MCF 10A (cell line): ENCODE results near the gene EXOC6B. TPM values are rescaled to one million over a fixed set of nuclear protein-coding genes. Genes with fewer than 3 reads are reported as not detected.

Experiments
- BruUV-seq: library from RNA; stranded (reverse); fragments of 400-500 nt; replicated peaks from 2 replicates; lab custom pipeline; 2021; lab: Mats Ljungman, UMichigan
- CTCF ChIA-PET: fragments of 300-600 bp; sonication (Branson Sonifier 250); formaldehyde crosslinking; extraction: SDS; loops from one replicate; lab custom pipeline; 2021; ENCODE audit warnings: antibody characterized with exemption, inconsistent platforms; lab: Yijun Ruan, JAX
- POLR2A ChIA-PET: fragments of 300-600, 350-650 bp; sonication (Branson Sonifier 250); formaldehyde crosslinking; extraction: SDS; loops from one replicate; lab custom pipeline; 2020; ENCODE audit warnings: antibody characterized with exemption, inconsistent platforms; lab: Yijun Ruan, JAX
- DNase-seq: peaks from one replicate; pipeline ENCODE4 v3.0.0-alpha.2; 2018; ENCODE audit not compliant: unreplicated experiment
- H3K27ac Mint-ChIP-seq: one replicate; pipeline ENCODE4 v1.8.0; 2022; ENCODE audit warnings: mild to moderate bottlenecking, low read depth, mixed read lengths; ENCODE audit not compliant: unreplicated experiment
- H3K27me3 Mint-ChIP-seq: one replicate; pipeline ENCODE4 v1.8.0; 2022; ENCODE audit warnings: mixed read lengths; ENCODE audit not compliant: insufficient read depth, unreplicated experiment
- H3K36me3 Mint-ChIP-seq: one replicate; pipeline ENCODE4 v1.8.0; 2022; ENCODE audit warnings: mild to moderate bottlenecking, moderate library complexity, mixed read lengths; ENCODE audit not compliant: insufficient read depth, unreplicated experiment
- H3K4me1 Mint-ChIP-seq: one replicate; pipeline ENCODE4 v1.8.0; 2022; ENCODE audit warnings: mixed read lengths; ENCODE audit not compliant: insufficient read depth, unreplicated experiment
- H3K4me3 Mint-ChIP-seq: one replicate; pipeline ENCODE4 v1.8.0; 2022; ENCODE audit warnings: mild to moderate bottlenecking, moderate library complexity, mixed read lengths; ENCODE audit not compliant: unreplicated experiment
- H3K9me3 Mint-ChIP-seq: one replicate; pipeline ENCODE4 v1.8.0; 2022; ENCODE audit warnings: mixed read lengths; ENCODE audit not compliant: unreplicated experiment
- intact Hi-C: fragments of 100-400 bp; cut with micrococcal nuclease; formaldehyde crosslinking; loops from 2 replicates; pipeline ENCODE4 v1.14.1; 2022
- total RNA-seq: library from RNA; stranded (reverse); gene quantifications from 2 replicates; pipeline ENCODE4 v1.2.3, GENCODE V29; 2022
- TF ChIP-seq, protein P1 (sequence below): fragments of 200-600 bp; IDR thresholded peaks from one replicate; pipeline ENCODE4 v1.8.0; 2022; ENCODE audit warnings: antibody characterized with exemption, mild to moderate bottlenecking; ENCODE audit not compliant: unreplicated experiment

Gene EXOC6B
- total RNA-seq, 1 experiment from 2014 or later: 24.7 TPM

GRCh38 chr2:72395096-72395495 is 430.7 kb downstream of the EXOC6B start:
- ChIA-PET POLR2A (interaction anchor here (0.5 to 0.9 kb wide), 2 partner anchors 96 to 104 kb away, joined by 3 read pairs; no protein-coding TSS in a partner anchor), CTCF (no interaction called here)
- H3K4me3 Mint-ChIP-seq: no peak overlapping the region
- DNase-seq: no peak
- H3K4me1 Mint-ChIP-seq: peaks cover 7% of the 10 kb centered on the region
- H3K27me3 Mint-ChIP-seq: no peaks in the 10 kb centered on the region
- TF ChIP-seq, protein P1, sequence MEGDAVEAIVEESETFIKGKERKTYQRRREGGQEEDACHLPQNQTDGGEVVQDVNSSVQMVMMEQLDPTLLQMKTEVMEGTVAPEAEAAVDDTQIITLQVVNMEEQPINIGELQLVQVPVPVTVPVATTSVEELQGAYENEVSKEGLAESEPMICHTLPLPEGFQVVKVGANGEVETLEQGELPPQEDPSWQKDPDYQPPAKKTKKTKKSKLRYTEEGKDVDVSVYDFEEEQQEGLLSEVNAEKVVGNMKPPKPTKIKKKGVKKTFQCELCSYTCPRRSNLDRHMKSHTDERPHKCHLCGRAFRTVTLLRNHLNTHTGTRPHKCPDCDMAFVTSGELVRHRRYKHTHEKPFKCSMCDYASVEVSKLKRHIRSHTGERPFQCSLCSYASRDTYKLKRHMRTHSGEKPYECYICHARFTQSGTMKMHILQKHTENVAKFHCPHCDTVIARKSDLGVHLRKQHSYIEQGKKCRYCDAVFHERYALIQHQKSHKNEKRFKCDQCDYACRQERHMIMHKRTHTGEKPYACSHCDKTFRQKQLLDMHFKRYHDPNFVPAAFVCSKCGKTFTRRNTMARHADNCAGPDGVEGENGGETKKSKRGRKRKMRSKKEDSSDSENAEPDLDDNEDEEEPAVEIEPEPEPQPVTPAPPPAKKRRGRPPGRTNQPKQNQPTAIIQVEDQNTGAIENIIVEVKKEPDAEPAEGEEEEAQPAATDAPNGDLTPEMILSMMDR: no peak
- no peak overlapping the region for H3K27ac Mint-ChIP-seq
- BruUV-seq: no TSS peak
- peaks cover 16% of the 10 kb centered on the region for H3K9me3 Mint-ChIP-seq
- peaks cover 3% of the 10 kb centered on the region for H3K36me3 Mint-ChIP-seq
- intact Hi-C loops: no loop called here

- ChIA-PET CTCF (no interaction called here), POLR2A (interaction anchor here (0.5 to 0.9 kb wide), 2 partner anchors 96 to 103 kb away, joined by 3 read pairs; no protein-coding TSS in a partner anchor)
- TF ChIP-seq, protein P1: no peak
- Mint-ChIP-seq H3K27ac (no peak overlapping the region), H3K9me3 (peaks cover 13% of the 10 kb centered on the region), H3K4me1 (peaks cover 7% of the 10 kb centered on the region), H3K36me3 (no peaks in the 10 kb centered on the region), H3K4me3 (no peak overlapping the region), H3K27me3 (no peaks in the 10 kb centered on the region)
- BruUV-seq: no TSS peak
- no peak for DNase-seq
- intact Hi-C loops: no loop called here
Measured at GRCh38 chr2:72394541-72395070, 431.2 kb downstream of the EXOC6B start.

DNA sequence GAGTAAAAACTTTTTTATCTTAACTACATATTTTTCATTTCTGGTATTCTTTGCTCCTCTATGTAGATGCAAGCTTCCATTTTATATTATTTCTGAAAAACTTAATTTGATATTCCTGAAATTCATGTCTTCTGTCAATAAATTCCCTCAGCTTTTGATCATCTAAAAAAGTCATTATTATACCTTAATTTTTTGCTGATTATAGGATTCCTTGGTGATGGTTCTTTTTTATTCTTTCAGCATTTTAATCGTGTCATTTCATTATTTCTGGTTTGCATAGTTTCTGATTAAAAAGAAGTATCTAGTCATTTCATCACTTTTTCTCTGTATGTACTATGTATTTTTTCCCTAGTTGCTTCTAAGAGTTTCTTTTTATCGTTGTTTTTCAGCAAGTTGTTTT is 436.4 kb downstream of the EXOC6B start:
- no peak for DNase-seq
- POLR2A ChIA-PET: no interaction called here
- no peaks in the 10 kb centered on the region for H3K36me3 Mint-ChIP-seq

DNA sequence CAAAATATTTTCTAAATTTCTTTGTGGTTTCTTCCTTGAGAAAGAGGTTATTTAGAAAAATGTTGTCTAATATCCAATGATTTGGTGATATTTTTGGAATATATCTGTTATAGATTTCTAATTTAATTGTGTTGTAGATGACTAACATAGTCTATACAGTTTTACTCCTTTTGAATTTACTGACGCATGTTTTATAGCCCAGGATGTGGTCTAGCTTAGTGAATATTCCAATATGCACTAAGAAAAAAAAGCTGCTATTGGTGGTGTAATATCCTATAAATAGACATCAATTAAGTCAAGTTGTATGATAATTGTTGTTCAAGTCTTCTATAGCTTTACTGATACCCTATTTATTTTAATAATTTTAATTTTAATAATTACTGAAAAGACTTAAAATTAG is 437.6 kb downstream of the EXOC6B start:
- BruUV-seq: no TSS peak
- ChIA-PET POLR2A (no interaction called here), CTCF (no interaction called here)
- Mint-ChIP-seq H3K27me3 (no peaks in the 10 kb centered on the region), H3K4me3 (no peak overlapping the region), H3K9me3 (peaks cover 7% of the 10 kb centered on the region), H3K36me3 (no peaks in the 10 kb centered on the region), H3K27ac (no peak overlapping the region), H3K4me1 (no peaks in the 10 kb centered on the region)
- intact Hi-C loops: no loop called here
- TF ChIP-seq, protein P1: no peak
- no peak for DNase-seq

More for the DNA sequence above, 436.4 kb downstream of the EXOC6B start:
- H3K27ac Mint-ChIP-seq: no peak overlapping the region
- H3K4me3 Mint-ChIP-seq: no peak overlapping the region
- no peaks in the 10 kb centered on the region for H3K27me3 Mint-ChIP-seq
- H3K9me3 Mint-ChIP-seq: peaks cover 7% of the 10 kb centered on the region
- TF ChIP-seq, protein P1: no peak
- BruUV-seq: no TSS peak
- peaks cover 2% of the 10 kb centered on the region for H3K4me1 Mint-ChIP-seq
- intact Hi-C loops: no loop called here
- CTCF ChIA-PET: interaction anchor here (0.5 kb wide), 1 partner anchor 175 kb away, joined by 4 read pairs; no protein-coding TSS in a partner anchor
